GM18505 (cell line): ENCODE data around the gene NDNF.

Source experiments
- ATAC-seq: cut with Tn5 transposase; IDR thresholded peaks from one replicate; pipeline ENCODE4 v1.9.1; 2021; ENCODE audit not compliant: unreplicated experiment
- POLR2A ChIP-seq: IDR thresholded peaks from 4 replicates; pipeline ENCODE4 v1.6.1; 2011; ENCODE audit warnings: borderline replicate concordance; ENCODE audit not compliant: insufficient read depth, insufficient read length; ENCODE audit errors: extremely low read depth

Gene NDNF

GRCh38 chr4:121079376-121079775 lies 7.0 kb upstream of the NDNF start:
- no peak for ATAC-seq
- TF ChIP-seq POLR2A, result no peak

GRCh38 chr4:121077496-121077895 lies 5.2 kb upstream of the NDNF start:
- TF ChIP-seq POLR2A, result no peak
- no peak for ATAC-seq

- ATAC-seq, result no peak
- TF ChIP-seq POLR2A, result no peak
These were observed 4.1 kb upstream of the NDNF start for GRCh38 chr4:121076416-121076815.

GRCh38 chr4:121073672-121074381 lies 1.5 kb upstream of the NDNF start:
- TF ChIP-seq POLR2A, result no peak
- no peak for ATAC-seq

- no peak for TF ChIP-seq POLR2A
- ATAC-seq, result no peak
These were observed 685 bp upstream of the NDNF start for GRCh38 chr4:121073004-121073435.

- no peak for ATAC-seq
- no peak for TF ChIP-seq POLR2A
These were observed 603 bp downstream of the NDNF start for GRCh38 chr4:121071640-121072223.

- ATAC-seq, result no peak
- no peak for TF ChIP-seq POLR2A
These were observed 1.4 kb downstream of the NDNF start for GRCh38 chr4:121070696-121071639.

GRCh38 chr4:121070274-121070673 lies 2.1 kb downstream of the NDNF start:
- no peak for TF ChIP-seq POLR2A
- no peak for ATAC-seq

- ATAC-seq, result no peak
- TF ChIP-seq POLR2A, result no peak
These were observed 2.9 kb downstream of the NDNF start for GRCh38 chr4:121069430-121069829.

GRCh38 chr4:121064482-121064881 lies 7.9 kb downstream of the NDNF start:
- no peak for TF ChIP-seq POLR2A
- no peak for ATAC-seq

- no peak for TF ChIP-seq POLR2A
- no peak for ATAC-seq
These were observed 9.8 kb downstream of the NDNF start for GRCh38 chr4:121062521-121062920.

GRCh38 chr4:121061861-121062260 lies 10.5 kb downstream of the NDNF start:
- no peak for TF ChIP-seq POLR2A
- no peak for ATAC-seq

GRCh38 chr4:121061215-121061614 lies 11.1 kb downstream of the NDNF start:
- no peak for TF ChIP-seq POLR2A
- no peak for ATAC-seq

GRCh38 chr4:121057466-121057922 lies 14.8 kb downstream of the NDNF start:
- TF ChIP-seq POLR2A, result no peak
- no peak for ATAC-seq

- TF ChIP-seq POLR2A, result no peak
- no peak for ATAC-seq
These were observed 16.3 kb downstream of the NDNF start for GRCh38 chr4:121056066-121056465.
